NCI-H2107 treated with DMSO at 0.1 percent for 48 hours (cell line): Measurements from ENCODE around the gene KAT8.
"Not testable (repeated sequence)": the region's sequence is repeated elsewhere in the genome, so short reads cannot be mapped to it uniquely, and the experiment has no call there.

Experiments
- DNase-seq: peaks from one replicate; lab custom pipeline; 2025; ENCODE audit not compliant: unreplicated experiment; lab: John Stamatoyannopoulos, UW

The KAT8 gene

DNA sequence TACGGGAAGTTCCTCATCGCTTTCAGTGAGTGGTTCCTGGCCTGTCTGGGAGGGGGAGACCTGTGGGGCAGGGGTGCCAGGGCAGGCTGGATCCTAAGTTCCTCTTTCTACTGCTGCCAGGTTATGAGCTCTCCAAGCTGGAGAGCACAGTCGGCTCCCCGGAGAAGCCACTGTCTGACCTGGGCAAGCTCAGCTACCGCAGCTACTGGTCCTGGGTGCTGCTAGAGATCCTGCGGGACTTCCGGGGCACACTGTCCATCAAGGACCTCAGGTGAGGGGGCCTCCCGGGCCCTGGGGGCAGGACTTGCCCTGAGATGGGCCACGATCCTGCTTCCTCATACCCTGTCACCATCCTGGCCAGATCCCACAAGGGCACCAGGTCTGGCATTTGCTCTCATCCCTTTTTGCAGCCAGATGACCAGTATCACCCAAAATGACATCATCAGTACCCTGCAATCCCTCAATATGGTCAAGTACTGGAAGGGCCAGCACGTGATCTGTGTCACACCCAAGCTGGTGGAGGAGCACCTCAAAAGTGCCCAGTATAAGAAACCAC is 12.9 kb downstream of the KAT8 start:
- DNase-seq, result no peak

- DNase-seq, result no peak
Observed at GRCh38 chr16:31130899-31131298, 13.4 kb downstream of the KAT8 start.

GRCh38 chr16:31131416-31131815 is 14.0 kb downstream of the KAT8 start:
- no peak for DNase-seq

DNA sequence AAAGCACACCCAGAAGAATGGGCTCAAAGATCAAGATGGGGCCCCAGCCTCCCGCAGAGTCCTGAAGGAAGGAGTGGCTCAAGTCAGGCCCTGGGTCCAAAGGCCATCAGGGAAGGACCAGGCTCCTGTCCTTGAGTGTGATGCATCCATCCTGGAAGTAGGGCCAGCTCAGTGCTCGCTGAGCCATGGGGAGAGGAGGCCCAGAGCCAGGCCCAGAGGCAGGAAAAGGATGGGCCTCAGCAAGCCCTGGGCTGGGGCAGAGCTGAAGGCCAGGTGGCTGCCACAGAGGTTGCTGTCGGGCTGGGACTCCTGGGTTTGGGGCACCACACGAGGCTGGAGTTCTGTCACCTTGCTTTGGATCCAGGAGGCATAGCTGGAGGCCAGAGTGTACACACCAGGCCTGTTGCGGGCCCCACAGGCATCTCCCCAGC is 14.4 kb downstream of the KAT8 start:
- DNase-seq, result no peak

GRCh38 chr16:31132303-31132979 is 15.0 kb downstream of the KAT8 start:
- no peak for DNase-seq

DNA sequence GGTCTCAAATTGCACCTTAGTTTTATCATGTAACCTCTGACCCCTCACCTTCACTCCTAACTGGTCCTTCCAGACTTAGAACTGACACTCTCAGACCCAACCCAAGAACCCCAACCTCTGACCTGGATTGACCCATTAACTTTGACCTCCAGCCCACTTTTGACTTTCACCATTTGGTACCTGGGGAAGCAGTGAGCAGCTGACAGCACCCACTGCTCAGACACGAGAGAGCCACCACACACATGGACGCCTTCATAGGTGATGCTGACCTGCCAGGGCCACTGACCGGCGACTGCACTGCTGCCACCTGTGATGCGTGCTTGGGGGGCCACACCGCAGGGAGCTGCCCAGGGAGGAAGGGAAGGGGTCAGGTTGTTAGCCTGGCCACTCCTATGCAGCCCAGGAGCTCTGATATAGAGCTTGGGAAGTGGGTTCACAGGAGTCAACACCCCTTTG is 15.6 kb downstream of the KAT8 start:
- DNase-seq, result no peak

DNA sequence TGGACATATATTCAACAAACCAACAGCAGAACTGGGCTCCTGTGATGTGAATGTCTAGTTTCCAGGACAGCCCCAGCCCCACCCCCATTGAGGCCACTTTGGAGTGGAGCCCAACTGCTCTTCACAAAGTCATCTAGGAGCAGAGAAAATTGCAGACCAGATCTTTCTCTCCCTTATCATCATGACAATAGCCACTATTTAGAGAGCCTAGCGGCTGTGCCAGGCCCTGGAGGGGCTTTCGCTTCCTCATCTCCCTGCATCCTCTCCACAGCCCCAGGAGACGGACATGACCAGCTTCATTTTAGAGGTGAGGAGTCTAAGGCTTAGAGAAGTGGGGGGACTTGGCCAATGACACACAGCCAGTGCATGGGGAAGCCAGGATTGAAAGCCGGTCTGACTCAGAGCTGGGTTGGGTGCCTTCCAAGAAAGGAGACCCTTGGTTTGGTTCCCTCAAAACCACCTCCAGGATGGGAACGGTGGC is 16.7 kb downstream of the KAT8 start:
- DNase-seq, result no peak

DNA sequence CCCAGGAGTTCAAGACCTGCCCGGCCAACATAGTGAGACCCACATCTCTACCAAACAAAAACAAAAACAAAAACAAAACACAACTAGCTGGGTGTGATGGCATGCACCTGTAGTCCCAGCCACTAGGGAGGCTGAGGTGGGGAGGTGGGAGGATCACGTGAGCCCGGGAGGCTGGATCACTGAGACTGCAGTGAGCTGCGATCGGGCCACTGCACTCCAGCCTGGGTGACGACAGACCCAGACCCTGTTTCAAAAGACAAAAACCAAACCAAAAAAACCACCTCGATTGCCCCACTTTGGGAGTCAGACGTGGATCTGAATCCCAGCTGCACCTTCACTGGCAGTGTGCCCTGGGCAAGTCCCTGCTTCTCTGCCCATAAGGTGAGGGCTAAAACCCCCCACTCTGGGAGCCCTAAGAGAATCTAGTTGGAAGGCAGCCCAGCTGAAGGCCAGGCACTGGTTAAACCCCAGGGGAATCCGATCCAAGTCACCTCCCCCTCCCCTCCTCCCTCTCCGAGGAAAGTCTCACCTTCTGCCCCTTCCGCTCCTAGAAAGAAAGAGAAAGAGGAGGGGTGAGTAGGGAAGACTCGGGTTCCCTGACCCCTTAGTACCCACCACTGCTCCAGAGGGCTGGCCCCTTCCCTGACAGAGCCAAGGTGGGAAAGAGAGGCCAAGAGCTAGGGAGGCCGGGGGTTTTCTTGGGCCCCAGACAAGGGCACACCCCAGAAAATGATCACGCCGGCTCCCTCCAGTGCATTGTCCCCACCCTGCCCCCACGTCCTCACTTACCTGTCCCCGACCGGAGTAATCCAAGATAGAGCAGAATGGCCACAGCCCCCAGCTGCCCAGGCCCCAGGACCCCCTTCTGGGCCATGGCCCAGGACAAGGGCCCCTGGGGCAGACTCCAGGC is 17.4 kb downstream of the KAT8 start:
- DNase-seq, result peak; percentile 61

GRCh38 chr16:31135535-31136286 is 18.2 kb downstream of the KAT8 start, which contains the start of gene PRSS8:
TSS of gene PRSS8 (minus strand) at chr16:31135727. CDS start at chr16:31135498, 229 bp downstream.
- DNase-seq, result no peak

DNA sequence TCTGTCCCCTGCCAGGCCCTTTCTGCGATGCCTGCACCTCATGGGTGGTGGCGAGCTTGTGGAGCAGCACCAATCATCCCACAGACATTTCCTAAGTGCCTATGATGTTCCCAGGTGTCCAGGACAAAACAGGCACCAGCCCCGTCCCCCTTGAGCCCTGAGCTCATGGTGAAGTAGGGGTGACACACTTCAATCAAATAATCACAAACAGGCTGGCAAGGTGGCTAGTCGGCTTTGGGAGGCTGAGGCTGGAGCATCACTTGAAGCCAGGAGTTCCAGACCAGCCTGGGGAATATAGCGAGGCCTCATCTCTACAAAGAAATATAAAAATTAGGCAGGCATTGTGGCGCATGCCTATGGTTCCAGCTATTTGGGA is 18.8 kb downstream of the KAT8 start:
- no peak for DNase-seq

- DNase-seq, result not testable (repeated sequence)
Observed at GRCh38 chr16:31136822-31137499, 19.5 kb downstream of the KAT8 start.

DNA sequence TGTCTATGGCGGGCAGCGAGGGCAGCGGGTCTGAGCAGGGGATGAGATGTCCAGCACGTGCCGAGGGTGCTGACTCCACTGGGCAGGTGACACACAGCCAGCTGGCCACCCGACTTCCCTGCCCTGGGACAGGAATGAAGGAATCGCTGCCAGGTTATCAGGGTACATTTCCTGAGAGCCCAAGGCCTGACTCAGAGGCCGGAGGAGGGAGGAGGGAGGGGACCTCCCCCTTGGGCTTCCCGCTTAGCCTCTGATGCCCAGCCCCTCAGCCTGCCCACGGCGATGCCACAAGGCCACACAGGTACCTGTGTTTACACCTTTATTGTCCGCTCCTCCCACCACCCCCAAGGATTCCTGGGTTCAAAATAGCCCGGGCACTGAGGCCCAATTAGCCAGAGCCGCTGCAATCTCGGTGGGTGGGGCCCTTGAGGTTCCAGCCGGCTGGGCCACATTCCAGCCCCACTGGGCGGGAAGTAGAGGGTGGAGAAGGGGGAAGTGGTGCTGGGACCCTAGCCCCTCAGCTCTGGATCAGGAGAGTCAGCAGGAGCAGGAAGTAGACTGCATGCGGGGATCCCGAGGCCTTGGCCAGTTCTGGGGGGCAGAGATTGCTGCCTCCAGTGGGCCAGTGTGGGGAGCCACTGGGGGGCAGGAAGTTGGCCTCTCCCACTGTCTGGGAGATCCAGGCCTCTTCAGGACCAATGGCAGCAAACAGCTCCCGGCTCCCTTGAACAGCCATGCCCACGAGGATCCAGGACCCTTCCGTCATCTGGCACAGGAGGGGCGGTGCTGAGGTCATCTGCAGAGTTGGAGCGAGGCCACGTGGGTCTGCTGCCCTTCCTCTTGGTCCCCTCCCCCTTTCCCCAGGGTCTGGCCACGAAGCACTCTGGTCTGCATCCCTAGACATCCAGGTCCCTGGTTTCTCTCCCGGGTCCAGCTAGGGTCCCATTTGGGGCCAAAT is 21.4 kb downstream of the KAT8 start:
- DNase-seq, result no peak

DNA sequence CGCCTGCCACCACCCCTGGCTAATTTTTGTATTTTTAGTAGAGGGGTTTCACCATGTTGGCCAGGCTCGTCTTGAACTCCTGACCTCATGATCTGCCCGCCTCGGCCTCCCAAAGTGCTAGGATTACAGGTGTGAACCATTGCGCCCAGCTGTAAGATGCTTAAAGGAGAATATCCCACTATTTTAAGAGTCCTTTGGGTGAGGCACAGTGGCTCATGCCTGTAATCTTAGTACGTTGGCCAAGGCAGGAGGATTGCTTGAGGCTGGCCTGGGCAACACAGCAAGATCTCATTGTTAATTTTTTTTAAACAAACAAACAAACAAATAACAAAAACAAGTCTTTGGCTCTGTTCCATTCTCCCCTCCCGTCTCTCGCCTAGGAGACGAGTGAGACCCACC is 23.6 kb downstream of the KAT8 start:
- not testable (repeated sequence) for DNase-seq

DNA sequence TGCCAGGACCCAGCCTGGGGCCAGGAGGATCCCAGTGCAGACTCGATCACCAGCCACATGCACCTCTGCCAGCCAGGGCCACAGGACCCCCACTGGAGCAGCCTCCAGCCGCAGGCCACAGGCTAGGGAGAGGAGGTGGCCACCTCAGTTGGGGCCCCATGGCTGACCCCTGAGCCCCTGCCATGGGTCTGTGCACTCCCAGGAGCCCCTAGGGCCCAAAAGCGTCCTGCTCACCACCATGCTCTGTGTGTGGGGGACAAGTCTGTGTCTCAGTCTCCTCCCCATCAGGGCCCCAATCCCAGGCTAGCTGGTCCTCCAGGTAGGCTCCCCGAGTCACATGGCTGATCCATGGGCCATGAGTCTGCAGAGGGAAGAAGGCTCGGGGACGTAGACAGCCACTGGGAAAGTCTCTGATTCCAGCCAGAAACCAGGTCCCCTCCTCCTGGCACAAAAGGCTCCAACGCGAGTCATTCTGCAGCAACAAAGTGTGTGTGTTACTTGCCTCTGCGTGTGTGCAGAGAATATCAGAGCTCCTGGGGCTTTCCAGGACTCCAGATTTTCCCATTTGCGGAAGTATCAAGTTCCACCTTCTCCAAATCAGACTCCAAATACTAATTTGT is 24.1 kb downstream of the KAT8 start:
- DNase-seq, result no peak

DNA sequence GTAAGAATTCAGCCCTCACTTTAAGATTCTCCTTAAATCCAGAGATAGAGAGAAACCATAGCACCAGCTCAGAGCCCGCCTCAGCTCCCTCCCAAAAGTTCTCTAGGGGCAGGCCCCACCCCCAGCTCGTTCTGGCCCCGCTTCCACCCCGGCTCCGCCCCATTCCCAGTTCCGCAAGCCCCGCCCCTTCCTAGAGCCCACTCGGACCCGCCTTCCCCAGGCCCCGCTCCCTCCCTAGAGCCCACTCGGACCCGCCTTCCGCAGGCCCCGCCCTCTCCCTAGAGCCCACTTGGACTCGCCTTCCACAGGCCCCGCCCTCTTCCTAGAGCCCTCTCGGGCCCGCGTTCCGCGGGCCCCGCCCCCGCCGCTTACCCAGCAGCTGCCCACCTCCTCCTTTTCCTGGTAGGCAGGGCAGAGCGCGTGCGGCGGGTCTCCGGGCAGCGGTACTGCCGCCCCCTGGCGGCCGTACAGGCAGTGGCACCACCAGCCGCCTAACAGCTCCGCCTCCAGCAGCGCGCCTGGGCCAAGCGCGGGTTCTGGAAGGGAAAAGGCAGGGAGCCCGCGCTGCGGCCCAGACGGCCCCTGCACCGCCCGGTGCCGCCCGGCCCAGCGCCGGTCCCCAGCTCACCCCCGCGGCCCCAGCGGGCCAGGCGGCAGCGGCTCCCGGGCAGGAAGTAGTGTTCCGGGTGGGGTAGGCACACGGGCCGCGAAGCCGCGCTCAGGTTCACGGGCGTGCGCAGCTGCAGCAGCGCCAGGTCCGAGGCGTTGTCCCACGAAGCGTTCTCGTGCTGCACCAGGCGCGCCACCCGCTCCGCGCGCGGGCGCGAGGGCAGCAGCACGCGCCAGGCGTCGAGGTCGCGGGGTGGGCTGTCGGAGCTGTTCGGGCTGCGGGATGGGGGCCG is 24.9 kb downstream of the KAT8 start:
- DNase-seq, result peak; percentile 92

GRCh38 chr16:31143011-31143693 is 25.7 kb downstream of the KAT8 start:
- DNase-seq, result no peak

DNA sequence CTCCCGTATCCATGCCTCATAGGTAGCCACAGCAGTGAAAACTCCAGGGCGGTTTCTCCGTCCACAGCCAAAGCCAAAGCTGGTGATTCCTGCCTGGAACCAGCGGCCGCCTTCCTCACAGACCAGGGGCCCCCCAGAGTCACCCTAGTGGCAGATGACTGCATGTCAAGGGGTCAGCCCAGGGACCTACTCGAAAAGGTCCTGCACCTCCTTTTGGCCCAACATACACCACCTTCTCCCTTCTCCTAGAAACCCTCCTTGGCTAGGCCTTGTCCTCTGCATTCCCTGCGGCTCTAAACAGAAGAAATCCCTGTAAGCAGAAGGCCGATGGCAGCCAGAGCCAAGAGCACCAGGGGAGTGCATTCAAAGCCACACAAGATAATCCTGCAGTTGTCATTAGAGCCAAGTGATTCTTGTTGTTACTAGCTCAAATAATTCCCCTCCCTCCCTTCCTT is 26.3 kb downstream of the KAT8 start:
- DNase-seq, result no peak
